Activated CD4-positive, alpha-beta T cell treated with anti-CD3 and anti-CD28 coated beads for 36 hours (primary cell): ENCODE results near the gene PDGFRB. TPM values are rescaled to one million over a fixed set of nuclear protein-coding genes. Genes with fewer than 3 reads are reported as not detected.
A peak's percentile ranks its signal among the peaks of the same experiment; 100 is the strongest.

Source experiments
- ATAC-seq: fragments of 200-7000 bp; cut with Tn5 transposase; one replicate; pipeline ENCODE4 v1.10.0; 2021; ENCODE audit warnings: mild to moderate bottlenecking, moderate library complexity
- CTCF ChIA-PET: fragments of 350-600 bp; sonication (Branson Sonifier 250); formaldehyde crosslinking; loops from one replicate; lab custom pipeline; 2021; ENCODE audit warnings: antibody characterized with exemption; lab: Charles Lee
- POLR2A ChIA-PET: fragments of 350-600 bp; sonication (Branson Sonifier 250); formaldehyde crosslinking; loops from one replicate; lab custom pipeline; 2021; ENCODE audit warnings: antibody characterized with exemption, inconsistent platforms; lab: Charles Lee
- DNase-seq: peaks from one replicate; pipeline ENCODE4 v3.0.0-alpha.2; 2020
- H3K27ac Mint-ChIP-seq: one replicate; pipeline ENCODE4 v1.8.0; 2021; ENCODE audit warnings: mixed read lengths
- H3K27me3 Mint-ChIP-seq: one replicate; pipeline ENCODE4 v1.8.0; 2021; ENCODE audit warnings: mixed read lengths
- H3K36me3 Mint-ChIP-seq: one replicate; pipeline ENCODE4 v1.8.0; 2021; ENCODE audit warnings: low read depth, mixed read lengths
- H3K4me1 Mint-ChIP-seq: one replicate; pipeline ENCODE4 v1.8.0; 2021; ENCODE audit warnings: mixed read lengths
- H3K4me3 Mint-ChIP-seq: one replicate; pipeline ENCODE4 v1.8.0; 2021; ENCODE audit warnings: mild to moderate bottlenecking, moderate library complexity, mixed read lengths
- H3K9me3 Mint-ChIP-seq: one replicate; pipeline ENCODE4 v1.8.0; 2021; ENCODE audit warnings: low read depth, mixed read lengths
- intact Hi-C, 2 experiments: fragments of 100-400 bp; cut with DNase I in 1 of 2; cut with micrococcal nuclease in 1 of 2; formaldehyde crosslinking; loops; one replicate each; pipeline versions ENCODE4 v1.14.2 to v1.15.1; 2022 to 2024; cut with DNase I, micrococcal nuclease
- total RNA-seq, 2 experiments: library from RNA; stranded (reverse); gene quantifications; one replicate each; pipeline ENCODE4 v1.2.3, GENCODE V29; 2021

PDGFRB gene
- total RNA-seq, 2 experiments from 2014 or later: not detected

DNA sequence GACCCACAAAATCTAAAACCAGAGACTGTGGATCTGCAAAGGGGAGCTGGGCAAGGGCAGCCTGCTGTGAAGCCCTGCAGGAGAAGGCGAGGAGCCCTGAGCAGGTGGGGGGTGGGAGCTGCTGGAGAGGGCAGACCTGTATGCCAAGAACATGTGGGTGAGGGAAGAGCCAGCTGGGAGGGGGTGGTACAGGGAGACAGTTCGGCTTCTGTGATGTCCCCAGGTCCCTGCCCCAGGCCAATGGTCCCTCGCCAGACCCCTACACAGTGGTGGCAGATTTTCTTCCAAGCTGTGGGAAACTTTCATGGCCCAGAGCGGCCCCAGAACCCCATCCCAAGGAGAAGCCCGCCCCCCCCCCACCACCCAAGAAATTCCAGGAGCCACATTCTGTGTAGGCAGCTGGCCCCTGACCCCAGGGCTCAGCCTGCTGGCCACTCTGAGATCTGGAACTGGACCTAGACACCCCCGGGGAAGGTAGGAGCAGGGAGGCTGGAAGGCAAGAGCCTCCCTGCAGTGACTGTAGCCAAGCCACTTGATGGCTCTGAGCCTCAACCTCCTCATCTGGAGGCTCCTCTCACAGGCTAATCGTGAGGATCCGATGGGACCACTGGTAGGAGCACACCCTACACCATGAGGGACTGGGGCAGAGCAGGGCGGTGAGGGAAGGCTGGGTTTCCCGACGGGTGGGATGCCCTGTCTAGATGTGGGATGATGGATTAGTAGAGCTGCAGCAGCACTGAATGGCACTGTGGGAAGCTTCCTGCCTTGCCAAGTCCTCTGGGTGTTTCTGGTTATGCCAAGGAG is 46.7 kb downstream of the PDGFRB start:
- ATAC-seq: no peak
- POLR2A ChIA-PET: interaction anchor here (0.6 kb wide), 1 partner anchor 79 kb away, joined by 3 read pairs; no protein-coding TSS in a partner anchor
- H3K27ac Mint-ChIP-seq: no peak overlapping the region
- no peaks in the 10 kb centered on the region for H3K9me3 Mint-ChIP-seq
- no peaks in the 10 kb centered on the region for H3K4me1 Mint-ChIP-seq
- no peaks in the 10 kb centered on the region for H3K36me3 Mint-ChIP-seq
- no peak overlapping the region for H3K4me3 Mint-ChIP-seq
- CTCF ChIA-PET: interaction anchor here (0.6 kb wide), 1 partner anchor 341 kb away, joined by 4 read pairs; no protein-coding TSS in a partner anchor
- DNase-seq: no peak
- intact Hi-C loops: no loop called here
- no peaks in the 10 kb centered on the region for H3K27me3 Mint-ChIP-seq

DNA sequence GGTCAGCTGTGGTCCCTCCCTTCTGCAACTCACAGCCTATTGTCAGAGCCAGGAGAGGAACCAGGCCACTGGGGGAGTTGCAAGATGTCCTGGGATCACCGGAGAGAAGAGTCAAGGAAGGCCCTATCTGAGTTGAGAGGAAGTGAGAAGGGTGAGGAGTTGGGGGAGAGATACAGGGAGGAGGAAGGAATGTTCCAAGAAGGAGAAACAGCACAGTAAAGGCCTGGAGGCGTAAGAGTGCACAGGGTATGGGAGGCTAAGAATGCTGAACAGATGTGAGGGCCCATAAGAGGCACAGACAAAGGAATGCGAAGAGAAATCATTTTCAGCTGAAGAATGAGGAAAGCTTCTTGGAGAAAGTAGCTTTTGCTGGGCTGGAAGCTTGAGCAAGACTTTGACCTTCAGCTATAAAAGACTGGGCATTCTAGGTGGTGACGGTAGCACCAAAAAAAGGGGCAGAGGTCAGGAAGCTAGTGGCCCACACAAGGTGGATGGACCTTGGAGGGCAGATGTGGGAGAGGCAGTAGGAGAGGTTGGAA is 47.7 kb downstream of the PDGFRB start:
- Mint-ChIP-seq H3K4me1 (no peaks in the 10 kb centered on the region), H3K36me3 (no peaks in the 10 kb centered on the region), H3K4me3 (no peak overlapping the region), H3K27me3 (no peaks in the 10 kb centered on the region), H3K27ac (no peak overlapping the region), H3K9me3 (no peaks in the 10 kb centered on the region)
- ATAC-seq: no peak
- ChIA-PET CTCF (interaction anchor here (0.6 kb wide), 1 partner anchor 360 kb away, joined by 3 read pairs; no protein-coding TSS in a partner anchor), POLR2A (no interaction called here)
- intact Hi-C loops: no loop called here
- no peak for DNase-seq

DNA sequence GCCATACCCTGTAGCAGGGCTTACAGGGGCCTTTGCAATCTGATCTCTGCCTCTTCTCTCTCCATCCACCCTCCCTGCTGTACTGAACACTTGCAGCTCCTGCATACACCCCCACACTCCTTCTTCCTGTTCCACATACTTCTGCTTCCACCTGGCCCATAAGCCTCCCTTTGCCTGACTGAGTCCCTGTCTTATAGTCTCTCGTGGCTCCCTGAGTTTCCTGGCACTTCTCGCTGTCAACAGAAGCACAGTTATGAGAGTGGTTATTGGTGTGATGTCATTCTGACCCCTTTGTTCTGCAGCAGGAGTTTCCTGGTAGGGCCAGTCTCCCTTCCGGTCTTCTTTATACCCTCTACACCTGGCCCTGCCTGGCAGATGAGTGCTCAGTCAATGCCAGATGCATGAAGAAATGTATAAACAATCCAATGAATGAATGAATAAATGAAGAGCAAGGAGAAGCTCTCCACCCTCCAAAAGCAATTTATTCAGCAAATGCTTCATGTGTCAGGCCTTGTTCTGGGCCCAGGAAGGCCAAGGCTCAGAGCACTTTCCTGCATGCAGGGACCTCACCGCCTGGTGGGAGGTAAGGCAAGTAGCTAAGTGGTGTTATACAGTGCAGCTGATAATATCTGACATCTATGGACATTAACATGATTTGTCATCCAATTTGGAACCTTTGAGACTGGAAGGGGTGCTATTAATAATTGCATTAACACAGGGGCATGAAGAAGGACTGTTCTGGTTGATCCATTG is 48.8 kb downstream of the PDGFRB start:
- intact Hi-C loops: no loop called here
- POLR2A ChIA-PET: interaction anchor here (0.6 to 0.7 kb wide), 2 partner anchors 10 to 265 kb away, joined by 3 to 6 read pairs; no protein-coding TSS in a partner anchor
- H3K9me3 Mint-ChIP-seq: no peaks in the 10 kb centered on the region
- ATAC-seq: peak; percentile 23
- no peaks in the 10 kb centered on the region for H3K4me1 Mint-ChIP-seq
- H3K27me3 Mint-ChIP-seq: no peaks in the 10 kb centered on the region
- H3K27ac Mint-ChIP-seq: no peak overlapping the region
- DNase-seq: no peak
- CTCF ChIA-PET: no interaction called here
- H3K36me3 Mint-ChIP-seq: no peaks in the 10 kb centered on the region
- H3K4me3 Mint-ChIP-seq: no peak overlapping the region

DNA sequence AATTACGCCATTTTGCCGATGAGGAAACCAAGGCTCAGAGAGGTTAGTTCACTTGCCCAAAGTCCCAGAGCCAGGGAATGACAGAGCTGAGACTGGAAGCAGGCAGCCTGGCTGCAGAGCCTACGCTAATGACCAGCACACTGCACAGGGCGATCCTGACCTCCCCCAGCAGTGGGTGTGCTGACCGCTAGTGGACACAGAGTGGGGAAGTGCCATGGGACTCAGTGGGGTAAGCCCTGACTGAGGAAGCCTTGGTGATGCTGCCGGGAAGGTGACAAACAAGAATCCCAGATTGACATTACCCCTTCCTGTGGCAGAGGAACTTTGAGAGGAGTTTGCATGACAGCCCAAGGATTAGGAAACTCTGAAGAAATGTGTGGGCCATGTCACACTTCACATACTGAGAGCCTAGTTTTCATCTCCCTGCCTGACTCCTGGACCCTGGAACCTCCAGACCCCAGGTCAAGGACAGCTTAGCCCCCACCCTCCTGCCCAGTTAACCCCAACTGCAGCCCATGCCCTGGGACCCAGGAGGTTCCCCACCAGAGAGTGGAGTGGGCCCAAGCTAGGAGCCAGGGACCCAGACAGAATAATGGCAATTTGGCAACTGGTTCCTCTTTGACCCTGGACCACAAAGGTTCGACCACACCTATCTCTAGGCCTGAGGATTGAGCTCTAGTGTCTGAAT is 49.6 kb downstream of the PDGFRB start:
- DNase-seq: no peak
- no peak for ATAC-seq
- intact Hi-C loops: no loop called here
- POLR2A ChIA-PET: interaction anchor here (0.7 kb wide), 1 partner anchor 265 kb away, joined by 3 read pairs; no protein-coding TSS in a partner anchor
- Mint-ChIP-seq H3K36me3 (no peaks in the 10 kb centered on the region), H3K27me3 (no peaks in the 10 kb centered on the region), H3K4me3 (no peak overlapping the region), H3K4me1 (no peaks in the 10 kb centered on the region), H3K27ac (no peak overlapping the region), H3K9me3 (no peaks in the 10 kb centered on the region)
- CTCF ChIA-PET: interaction anchor here (0.7 kb wide), 1 partner anchor 764 kb away, joined by 3 read pairs; no protein-coding TSS in a partner anchor

DNA sequence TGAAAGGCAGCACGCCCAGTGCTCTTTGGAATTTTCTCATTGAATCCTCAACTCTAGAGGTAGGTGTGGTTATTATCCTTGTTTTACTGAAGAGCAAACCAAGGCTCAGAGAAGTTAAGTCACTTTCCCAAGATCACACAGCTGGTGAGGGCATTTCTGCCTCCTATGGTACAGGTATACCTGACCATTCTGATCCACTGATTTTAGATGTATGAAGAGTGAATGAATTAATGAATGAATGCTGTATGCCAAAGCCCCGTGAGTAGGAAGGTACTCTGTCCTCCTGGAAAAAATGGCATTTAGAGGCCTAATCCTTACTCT is 51.1 kb downstream of the PDGFRB start:
- Mint-ChIP-seq H3K4me1 (no peaks in the 10 kb centered on the region), H3K27ac (no peak overlapping the region), H3K36me3 (no peaks in the 10 kb centered on the region), H3K4me3 (no peak overlapping the region), H3K9me3 (no peaks in the 10 kb centered on the region), H3K27me3 (no peaks in the 10 kb centered on the region)
- DNase-seq (no peak), ATAC-seq (no peak)
- POLR2A ChIA-PET: no interaction called here
- intact Hi-C loops: no loop called here
- CTCF ChIA-PET: no interaction called here

DNA sequence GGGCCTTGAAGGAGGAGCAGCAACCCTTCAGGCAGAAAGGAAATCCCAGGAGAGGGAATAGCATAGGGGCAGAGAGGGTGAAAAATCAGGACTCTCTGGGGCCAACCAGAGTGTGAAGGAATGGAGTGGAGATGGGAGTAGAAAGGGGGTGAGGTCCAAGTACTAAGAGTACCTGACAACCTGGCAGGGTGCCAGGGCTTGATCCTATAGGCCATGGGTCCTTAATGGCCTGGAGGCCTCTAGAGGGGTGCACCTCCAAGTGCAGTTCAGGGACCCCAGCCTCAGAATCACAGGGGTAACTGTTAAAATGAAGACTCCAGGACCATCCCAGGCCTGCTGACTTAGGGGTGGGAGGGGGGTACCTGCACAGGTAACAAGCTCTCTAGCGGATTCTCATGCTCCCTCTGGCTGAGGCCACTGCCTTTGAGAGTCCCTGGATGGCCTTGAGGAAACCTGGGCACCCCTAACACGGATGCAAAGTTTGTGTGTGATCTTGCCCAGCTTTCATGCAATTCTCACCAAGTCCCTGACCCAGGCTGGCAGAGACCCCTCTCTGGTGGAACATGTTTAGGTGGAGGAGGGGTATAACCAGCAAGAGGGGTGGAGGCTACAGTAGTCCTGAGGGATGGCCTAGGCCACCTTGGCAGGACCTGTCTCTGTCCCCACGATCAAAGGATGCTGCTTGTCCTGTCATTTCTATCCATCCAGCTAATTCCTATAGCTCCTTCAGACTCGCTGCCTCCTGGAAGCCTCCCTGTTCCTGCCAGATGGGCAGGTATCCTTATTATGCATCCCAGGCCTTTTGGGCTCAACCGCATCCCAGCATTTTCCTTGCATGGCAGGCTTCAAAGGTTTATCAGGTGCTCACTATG is 51.7 kb downstream of the PDGFRB start:
- Mint-ChIP-seq H3K36me3 (no peaks in the 10 kb centered on the region), H3K9me3 (no peaks in the 10 kb centered on the region), H3K27ac (no peak overlapping the region), H3K4me3 (no peak overlapping the region), H3K27me3 (no peaks in the 10 kb centered on the region), H3K4me1 (no peaks in the 10 kb centered on the region)
- DNase-seq: no peak
- intact Hi-C loops: no loop called here
- ChIA-PET CTCF (no interaction called here), POLR2A (no interaction called here)
- ATAC-seq: no peak

DNA sequence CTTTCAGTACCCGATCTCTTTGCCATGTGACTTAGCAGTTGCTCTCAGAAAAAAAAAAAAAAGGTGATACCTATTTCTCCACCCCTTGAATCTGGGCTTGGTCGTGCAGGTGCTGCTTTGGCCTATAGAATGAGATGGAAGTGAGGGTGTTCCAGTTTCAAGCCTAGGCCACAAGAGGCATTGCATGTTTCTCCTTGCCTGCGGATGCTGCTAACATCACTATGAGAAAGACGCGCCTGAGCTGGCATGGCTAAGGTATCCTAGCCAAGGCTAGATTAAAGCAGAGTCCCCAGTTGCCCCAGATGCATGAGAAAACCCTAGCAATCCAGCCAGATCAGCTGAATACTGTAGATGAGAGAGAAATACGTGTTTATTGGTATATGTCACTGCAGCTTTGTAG is 54.6 kb downstream of the PDGFRB start:
- intact Hi-C loops: no loop called here
- no peak overlapping the region for H3K4me3 Mint-ChIP-seq
- ChIA-PET CTCF (no interaction called here), POLR2A (no interaction called here)
- no peaks in the 10 kb centered on the region for H3K27me3 Mint-ChIP-seq
- H3K36me3 Mint-ChIP-seq: no peaks in the 10 kb centered on the region
- H3K4me1 Mint-ChIP-seq: peaks cover 2% of the 10 kb centered on the region
- H3K27ac Mint-ChIP-seq: no peak overlapping the region
- ATAC-seq (no peak), DNase-seq (no peak)
- no peaks in the 10 kb centered on the region for H3K9me3 Mint-ChIP-seq

DNA sequence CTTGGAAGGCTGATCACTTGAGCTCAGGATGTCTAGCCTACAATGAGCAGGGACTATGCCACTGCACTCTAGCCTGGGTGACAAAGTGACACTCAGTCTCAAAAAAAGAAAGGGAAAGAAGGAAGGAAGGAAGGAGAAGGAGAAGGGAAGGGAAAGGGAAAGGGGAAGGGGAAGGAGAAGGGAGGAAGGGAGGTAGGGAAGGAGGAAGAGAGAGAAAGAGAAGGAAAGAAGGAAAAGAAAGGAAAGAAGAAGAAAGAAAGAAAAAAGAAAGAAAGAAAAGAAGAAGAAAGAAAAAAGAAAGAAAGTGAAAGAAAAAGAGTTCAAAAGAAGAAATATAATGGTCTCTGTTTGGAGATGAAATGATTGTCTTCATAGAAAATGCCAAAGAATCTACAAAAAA is 58.5 kb downstream of the PDGFRB start:
- ATAC-seq (no peak), DNase-seq (no peak)
- Mint-ChIP-seq H3K27me3 (peaks cover 7% of the 10 kb centered on the region), H3K27ac (no peak overlapping the region), H3K36me3 (no peaks in the 10 kb centered on the region), H3K4me3 (no peak overlapping the region), H3K9me3 (no peaks in the 10 kb centered on the region), H3K4me1 (peaks cover 9% of the 10 kb centered on the region)
- POLR2A ChIA-PET: interaction anchor here (0.6 kb wide), 1 partner anchor 10 kb away, joined by 6 read pairs; no protein-coding TSS in a partner anchor
- CTCF ChIA-PET: interaction anchor here (0.6 kb wide), 1 partner anchor 199 kb away, joined by 4 read pairs; no protein-coding TSS in a partner anchor
- intact Hi-C loops: no loop called here

DNA sequence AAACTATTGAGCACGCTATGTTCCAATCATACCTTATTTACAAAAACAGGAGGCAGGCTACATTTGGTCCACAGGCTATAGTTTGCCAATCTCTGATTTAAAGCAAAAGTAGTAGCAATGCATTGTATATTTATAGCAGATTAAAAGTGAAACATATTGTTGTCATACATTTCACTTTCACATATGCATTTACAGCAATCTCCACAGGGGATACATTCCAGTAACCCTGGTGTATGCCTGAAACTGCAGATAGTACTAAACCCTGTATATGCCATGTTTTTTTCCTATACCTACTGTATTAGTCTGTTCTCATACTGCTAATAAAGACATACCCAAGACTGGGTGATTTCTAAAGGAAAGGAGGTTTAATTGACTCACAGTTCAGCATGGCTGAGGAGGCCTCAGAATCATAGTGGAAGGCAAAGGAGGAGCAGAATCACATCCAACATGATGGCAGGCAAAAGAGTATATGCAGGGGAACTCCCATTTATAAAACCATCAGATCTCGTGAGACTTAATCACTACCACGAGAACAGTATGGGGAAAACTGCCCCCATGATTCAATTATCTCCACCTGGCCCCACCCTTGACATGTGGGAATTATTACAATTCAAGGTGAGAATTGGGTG is 63.4 kb downstream of the PDGFRB start:
- Mint-ChIP-seq H3K9me3 (no peaks in the 10 kb centered on the region), H3K36me3 (no peaks in the 10 kb centered on the region), H3K4me3 (no peak overlapping the region), H3K4me1 (peaks cover 12% of the 10 kb centered on the region), H3K27ac (no peak overlapping the region), H3K27me3 (peaks cover 33% of the 10 kb centered on the region)
- CTCF ChIA-PET: no interaction called here
- intact Hi-C loops: no loop called here
- ATAC-seq (peak; percentile 95), DNase-seq (no peak)
- POLR2A ChIA-PET: no interaction called here

DNA sequence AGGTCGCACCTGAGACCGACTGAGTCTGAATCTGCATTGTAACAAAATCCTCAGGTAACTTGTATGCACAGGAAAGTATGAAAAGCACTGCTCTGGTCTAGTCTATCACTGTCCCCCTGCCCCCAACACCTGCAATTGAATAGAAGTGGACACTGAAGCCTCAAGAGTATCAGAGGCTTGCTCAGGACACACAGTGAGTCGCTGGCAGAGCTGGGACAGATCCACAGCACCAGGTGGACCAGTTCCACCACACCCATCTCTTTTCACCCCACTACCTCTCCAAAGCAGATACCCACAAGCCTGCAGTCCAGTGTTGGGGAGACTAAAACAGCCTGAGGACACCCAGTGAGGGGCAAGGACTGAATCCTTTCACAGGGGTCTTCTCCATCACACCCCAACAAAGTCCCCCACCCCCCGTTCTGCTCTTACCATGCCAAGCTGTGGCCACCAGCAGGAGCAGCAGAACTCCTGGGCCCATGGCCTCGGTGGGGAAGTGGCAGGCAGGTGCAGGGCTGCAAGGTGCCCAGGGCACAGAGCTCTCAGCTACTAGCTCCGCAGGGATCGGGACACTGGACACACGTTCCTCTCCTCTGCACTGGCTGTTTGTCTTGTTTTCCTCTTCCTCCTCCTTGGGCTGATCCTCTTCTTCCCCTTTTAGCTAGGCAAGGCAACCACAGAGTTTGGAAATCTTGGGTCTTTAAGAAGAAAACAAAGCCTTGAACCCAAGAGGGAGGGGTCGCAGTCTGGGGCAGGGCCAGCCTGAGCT is 69.5 kb downstream of the PDGFRB start, which contains the start of gene CSF1R:
TSS of gene CSF1R (minus strand) at position 605 of the 766 bp plus-strand sequence. CDS start at position 478, 127 bp downstream.
- no peaks in the 10 kb centered on the region for H3K36me3 Mint-ChIP-seq
- ATAC-seq (no peak), DNase-seq (no peak)
- peaks cover 5% of the 10 kb centered on the region for H3K4me1 Mint-ChIP-seq
- ChIA-PET POLR2A (no interaction called here), CTCF (no interaction called here)
- H3K27ac Mint-ChIP-seq: no peak within 1 kb of the TSS
- H3K4me3 Mint-ChIP-seq: no peak within 1 kb of the TSS
- H3K27me3 Mint-ChIP-seq: peaks cover 53% of the 10 kb centered on the region
- H3K9me3 Mint-ChIP-seq: no peaks in the 10 kb centered on the region
- intact Hi-C loops: no loop called here
